ENCODE measurements around the gene PARP9.

DNA sequence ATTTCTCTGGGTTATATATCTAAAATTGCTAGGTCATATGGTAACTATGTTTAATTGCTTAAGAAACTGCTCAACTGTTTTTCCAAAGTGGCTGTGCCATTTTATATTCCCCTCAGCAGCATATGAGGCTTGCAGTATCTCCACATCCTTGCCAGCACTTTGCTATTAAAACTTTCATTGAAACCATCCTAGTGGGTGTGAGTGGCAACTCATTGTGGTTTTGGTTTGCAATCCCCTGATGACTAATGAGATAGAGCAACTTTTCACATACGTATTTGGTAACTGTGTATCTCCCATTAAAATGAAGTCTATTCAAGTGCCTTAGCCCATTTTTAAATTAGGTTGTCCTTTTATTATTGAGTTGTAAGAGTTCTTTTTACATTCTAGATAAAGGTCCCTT lies 66.7 kb downstream of the PARP9 start:
- TF ChIP-seq, protein P1, sequence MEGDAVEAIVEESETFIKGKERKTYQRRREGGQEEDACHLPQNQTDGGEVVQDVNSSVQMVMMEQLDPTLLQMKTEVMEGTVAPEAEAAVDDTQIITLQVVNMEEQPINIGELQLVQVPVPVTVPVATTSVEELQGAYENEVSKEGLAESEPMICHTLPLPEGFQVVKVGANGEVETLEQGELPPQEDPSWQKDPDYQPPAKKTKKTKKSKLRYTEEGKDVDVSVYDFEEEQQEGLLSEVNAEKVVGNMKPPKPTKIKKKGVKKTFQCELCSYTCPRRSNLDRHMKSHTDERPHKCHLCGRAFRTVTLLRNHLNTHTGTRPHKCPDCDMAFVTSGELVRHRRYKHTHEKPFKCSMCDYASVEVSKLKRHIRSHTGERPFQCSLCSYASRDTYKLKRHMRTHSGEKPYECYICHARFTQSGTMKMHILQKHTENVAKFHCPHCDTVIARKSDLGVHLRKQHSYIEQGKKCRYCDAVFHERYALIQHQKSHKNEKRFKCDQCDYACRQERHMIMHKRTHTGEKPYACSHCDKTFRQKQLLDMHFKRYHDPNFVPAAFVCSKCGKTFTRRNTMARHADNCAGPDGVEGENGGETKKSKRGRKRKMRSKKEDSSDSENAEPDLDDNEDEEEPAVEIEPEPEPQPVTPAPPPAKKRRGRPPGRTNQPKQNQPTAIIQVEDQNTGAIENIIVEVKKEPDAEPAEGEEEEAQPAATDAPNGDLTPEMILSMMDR (IDR thresholded peaks at IDR 0.05; ENCODE audit: low read depth, low read length): no peak
- 0 out of 2 replicates have a peak, but pooled peaks have one; percentile 23 for TF ChIP-seq MYC (IDR thresholded peaks at IDR 0.05; ENCODE audit: low read depth, low read length)
- TF ChIP-seq POLR2A (IDR thresholded peaks at IDR 0.05; ENCODE audit: extremely low read depth, insufficient read length): no peak
